Omental fat pad (tissue), 4 donors: Measurements from ENCODE around the gene ZNF280C. TPM values are rescaled to one million over a fixed set of nuclear protein-coding genes. Genes with fewer than 3 reads are reported as not detected.
"Not testable (repeated sequence)": the region's sequence is repeated elsewhere in the genome, so short reads cannot be mapped to it uniquely, and the experiment has no call there.

ENCODE experiments used
- ATAC-seq: fragments of 150-250 bp; one replicate; pipeline ENCODE4 v1.9.1; 2016; ENCODE audit warnings: mild to moderate bottlenecking, moderate library complexity; ENCODE audit not compliant: low FRiP score
- DNase-seq: peaks from one replicate; pipeline ENCODE4 v3.0.0-alpha.2; 2019; ENCODE audit warnings: low spot score
- total RNA-seq, 4 donors: library from RNA; depleted of rRNA; stranded (reverse); fragments of >200 nt; gene quantifications; one replicate each; pipeline ENCODE4 v1.1.0, GENCODE V29; 2016
- TF ChIP-seq, protein P1 (sequence below), 3 donors: fragments of 450-650 bp; IDR thresholded peaks; one replicate each; pipeline ENCODE4 v1.5.1; 2016 to 2017; ENCODE audit warnings: antibody characterized with exemption in 3 of 3, mild to moderate bottlenecking in 3 of 3, moderate library complexity in 2 of 3

ZNF280C gene
- total RNA-seq, 4 donors from 2014 or later: 3.3 to 4.9 (median 4.2) TPM

DNA sequence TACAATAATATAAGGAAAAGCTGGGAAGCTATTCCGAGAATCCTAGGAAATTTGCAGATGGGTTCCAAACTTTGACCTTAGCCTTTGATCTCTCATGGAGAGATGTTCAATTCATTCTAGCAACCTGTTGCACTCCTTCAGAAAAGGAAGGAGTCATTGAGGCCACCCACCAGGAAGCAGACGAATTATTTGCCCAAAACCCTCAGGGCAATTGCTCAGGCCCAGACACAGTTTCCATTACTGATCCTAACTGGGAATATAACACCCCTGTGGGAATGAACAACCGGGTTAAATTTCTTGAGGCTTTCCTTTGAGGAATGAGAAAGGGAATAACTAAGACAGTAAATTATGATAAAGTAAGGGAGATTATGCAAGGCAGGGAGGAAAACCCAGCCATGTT lies 13.5 kb upstream of the ZNF280C start:
- DNase-seq: no peak
- TF ChIP-seq, protein P1, sequence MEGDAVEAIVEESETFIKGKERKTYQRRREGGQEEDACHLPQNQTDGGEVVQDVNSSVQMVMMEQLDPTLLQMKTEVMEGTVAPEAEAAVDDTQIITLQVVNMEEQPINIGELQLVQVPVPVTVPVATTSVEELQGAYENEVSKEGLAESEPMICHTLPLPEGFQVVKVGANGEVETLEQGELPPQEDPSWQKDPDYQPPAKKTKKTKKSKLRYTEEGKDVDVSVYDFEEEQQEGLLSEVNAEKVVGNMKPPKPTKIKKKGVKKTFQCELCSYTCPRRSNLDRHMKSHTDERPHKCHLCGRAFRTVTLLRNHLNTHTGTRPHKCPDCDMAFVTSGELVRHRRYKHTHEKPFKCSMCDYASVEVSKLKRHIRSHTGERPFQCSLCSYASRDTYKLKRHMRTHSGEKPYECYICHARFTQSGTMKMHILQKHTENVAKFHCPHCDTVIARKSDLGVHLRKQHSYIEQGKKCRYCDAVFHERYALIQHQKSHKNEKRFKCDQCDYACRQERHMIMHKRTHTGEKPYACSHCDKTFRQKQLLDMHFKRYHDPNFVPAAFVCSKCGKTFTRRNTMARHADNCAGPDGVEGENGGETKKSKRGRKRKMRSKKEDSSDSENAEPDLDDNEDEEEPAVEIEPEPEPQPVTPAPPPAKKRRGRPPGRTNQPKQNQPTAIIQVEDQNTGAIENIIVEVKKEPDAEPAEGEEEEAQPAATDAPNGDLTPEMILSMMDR (IDR thresholded peaks at IDR 0.05): no peak
- no peak for ATAC-seq

DNA sequence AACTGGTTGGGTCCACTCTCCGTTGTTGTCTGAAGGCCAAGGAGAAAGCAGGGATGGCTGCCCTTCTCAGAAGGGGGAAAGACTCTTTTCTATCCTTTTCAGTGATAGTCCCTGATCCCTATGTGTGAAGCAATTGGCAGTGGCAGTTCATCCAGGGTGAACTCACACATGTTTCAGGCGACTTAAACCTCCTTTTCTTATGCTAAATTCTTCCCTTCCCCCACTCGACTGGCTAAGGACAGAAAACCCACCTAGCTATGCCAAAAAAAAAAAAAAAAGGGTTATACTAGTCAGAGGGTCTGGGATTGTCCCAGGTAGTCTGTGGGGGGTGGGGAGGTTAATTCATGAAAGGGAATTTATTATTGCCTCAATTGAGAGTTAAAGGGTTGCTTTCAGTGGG lies 12.2 kb upstream of the ZNF280C start:
- DNase-seq (no peak), ATAC-seq (no peak)
- TF ChIP-seq, protein P1 (IDR thresholded peaks at IDR 0.05): no peak

DNA sequence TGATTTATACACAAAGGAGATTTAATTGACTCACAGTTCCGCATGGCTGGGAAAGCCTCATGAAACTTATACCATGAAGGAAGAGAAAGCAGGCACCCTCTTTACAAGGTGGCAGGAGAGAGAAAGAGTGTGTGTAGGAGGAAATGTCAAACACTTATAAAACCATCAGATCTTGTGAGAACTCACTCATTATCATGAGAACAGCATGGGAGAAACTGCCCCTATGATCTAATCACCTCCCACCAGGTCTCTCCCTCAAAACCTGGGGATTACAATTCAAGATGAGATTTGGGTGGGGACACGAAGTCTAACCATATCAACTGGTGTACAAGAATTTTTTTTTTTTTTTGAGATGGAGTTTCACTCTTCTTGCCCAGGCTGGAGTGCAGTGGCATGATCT lies 3.6 kb upstream of the ZNF280C start:
- not testable (repeated sequence) for ATAC-seq, DNase-seq

DNA sequence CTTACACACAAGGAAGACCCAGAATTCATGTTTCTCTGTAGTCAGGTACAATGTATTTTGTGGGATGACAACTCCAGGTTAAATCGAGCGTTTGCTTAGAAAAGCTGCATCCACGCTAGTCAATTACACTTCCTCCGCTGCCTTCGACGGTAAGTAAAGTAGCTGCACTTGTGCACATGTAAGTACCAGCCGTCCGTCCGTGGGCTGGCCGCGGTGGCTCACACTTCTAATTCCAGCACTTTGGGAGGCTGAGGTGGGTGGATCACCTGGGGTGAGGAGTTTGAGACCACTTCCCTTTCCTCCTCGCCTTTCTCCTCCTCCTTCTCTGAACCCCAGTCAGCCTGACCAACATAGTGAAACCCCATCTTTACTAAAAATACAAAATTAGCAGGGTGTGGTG lies 692 bp upstream of the ZNF280C start:
- ATAC-seq, DNase-seq: not testable (repeated sequence)

DNA sequence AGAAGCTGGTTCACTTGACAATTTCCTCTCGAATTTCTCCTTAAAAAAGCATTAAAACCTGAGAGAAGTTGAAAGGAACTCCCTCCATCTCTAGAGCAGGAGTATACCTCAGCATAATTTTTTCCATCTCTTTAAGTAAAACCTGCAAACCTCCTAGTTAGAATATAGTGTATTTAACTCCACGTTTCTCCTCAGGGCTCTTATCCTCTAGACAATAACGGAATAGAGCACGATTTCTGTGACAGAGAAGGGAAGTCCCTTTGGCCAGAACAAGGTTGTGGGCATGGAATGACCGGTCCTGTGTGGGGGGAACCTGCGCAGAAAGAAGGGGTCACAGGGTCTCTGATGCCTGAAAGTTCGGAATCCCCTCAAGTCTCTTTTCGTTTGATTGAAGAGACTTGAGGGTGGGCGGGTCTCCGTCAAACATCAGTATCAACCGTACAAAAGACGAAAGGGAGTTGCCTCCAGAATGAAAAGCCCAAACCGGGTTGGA lies 697 bp downstream of the ZNF280C start:
- TF ChIP-seq, protein P1 (IDR thresholded peaks at IDR 0.05): no peak
- ATAC-seq (peak; percentile 28), DNase-seq (no peak)

DNA sequence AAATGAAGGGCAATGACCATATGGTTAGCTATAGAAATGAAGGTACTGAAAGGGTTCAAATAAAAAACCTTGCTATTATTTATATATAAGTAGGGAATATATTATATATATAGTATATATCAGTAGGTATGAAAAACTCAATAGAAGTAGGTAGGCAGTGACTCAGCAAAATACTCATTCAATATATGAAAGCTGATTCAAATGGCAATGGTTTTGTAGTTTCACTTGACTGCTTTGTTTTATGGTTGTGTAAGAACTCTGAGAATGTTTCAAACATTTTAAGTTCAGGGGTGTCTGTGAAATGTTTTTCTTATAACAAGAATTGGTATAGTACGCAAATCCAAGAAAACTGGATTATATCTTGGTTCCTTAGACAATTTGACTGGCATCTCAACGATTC lies 4.1 kb downstream of the ZNF280C start:
- DNase-seq (no peak), ATAC-seq (no peak)
- TF ChIP-seq, protein P1 (IDR thresholded peaks at IDR 0.05): no peak

DNA sequence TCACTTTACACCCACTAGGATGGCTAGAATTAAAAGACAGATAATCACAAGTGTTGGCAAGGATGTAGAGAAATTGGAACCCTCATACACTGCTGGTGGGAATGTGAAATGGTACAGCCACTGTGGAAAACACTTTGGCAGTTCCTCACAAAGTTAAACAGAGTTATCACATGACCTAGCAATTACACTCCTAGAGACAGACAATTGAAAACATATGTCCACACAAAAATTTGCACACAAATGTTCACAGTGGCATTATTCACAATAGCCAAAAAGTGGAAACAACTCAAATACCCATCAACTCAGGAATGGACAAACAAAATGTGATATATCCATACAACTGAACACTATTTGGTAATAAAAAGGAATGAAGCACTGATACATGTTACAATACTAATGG lies 5.7 kb downstream of the ZNF280C start:
- TF ChIP-seq, protein P1 (IDR thresholded peaks at IDR 0.05): no peak
- DNase-seq (no peak), ATAC-seq (no peak)

DNA sequence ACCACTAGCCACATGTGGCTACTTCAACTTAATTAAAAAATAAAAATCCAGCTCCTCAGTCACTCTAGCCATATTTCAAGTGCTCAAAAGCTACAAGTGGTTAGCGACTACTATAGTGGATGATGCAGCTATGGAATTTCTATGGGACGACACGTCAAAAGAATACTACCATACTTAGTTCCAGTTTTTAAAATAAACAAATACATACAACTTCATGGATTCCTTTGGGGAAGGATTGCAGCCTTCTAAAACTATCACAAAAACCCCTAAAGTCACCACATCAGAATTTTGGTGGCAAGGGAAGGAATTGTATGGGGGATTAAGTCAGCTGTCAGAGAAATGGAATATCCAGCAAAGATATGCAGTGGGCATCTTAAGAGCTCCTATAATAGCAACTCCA lies 6.5 kb downstream of the ZNF280C start:
- TF ChIP-seq, protein P1 (IDR thresholded peaks at IDR 0.05): no peak
- no peak for DNase-seq
- ATAC-seq: no peak
